ENCODE data around the gene QRICH2.
"Not testable (repeated sequence)": the region's sequence is repeated elsewhere in the genome, so short reads cannot be mapped to it uniquely, and the experiment has no call there.

QRICH2 gene

GRCh38 chr17:76247304-76247703 is 60.8 kb downstream of the QRICH2 start:
- H3K4me2 ChIP-seq (ENCODE audit: low read length): no peak overlapping the region
- H3K27ac ChIP-seq (ENCODE audit: low read depth, low read length, poor library complexity, severe bottlenecking): no peak overlapping the region

GRCh38 chr17:76246080-76247066 is 61.7 kb downstream of the QRICH2 start:
- Histone ChIP-seq H3K4me1 (ENCODE audit: insufficient read depth, low read length, severe bottlenecking) (no peaks in the 10 kb centered on the region), H3K9ac (ENCODE audit: low read length) (no peak overlapping the region), H3K27me3 (ENCODE audit: insufficient read depth, low read length) (peaks cover 10% of the 10 kb centered on the region; the same call in 1 of the 2 replicates), H3K36me3 (ENCODE audit: insufficient read depth, low read length) (no peaks in the 10 kb centered on the region), H3K4me3 (ENCODE audit: low read depth, low read length, poor library complexity, severe bottlenecking) (no peak overlapping the region), H3K79me2 (ENCODE audit: insufficient read depth, low read length) (no peaks in the 10 kb centered on the region), H3K4me2 (ENCODE audit: low read length) (no peak overlapping the region), H3K27ac (ENCODE audit: low read depth, low read length, poor library complexity, severe bottlenecking) (no peak overlapping the region), H3K9me3 (ENCODE audit: low read length) (no peaks in the 10 kb centered on the region), H3F3A (ENCODE audit: insufficient read depth, low read length) (no peaks in the 10 kb centered on the region), H3K9me2 (ENCODE audit: low read depth, low read length) (no peaks in the 10 kb centered on the region), H2AFZ (ENCODE audit: low read length) (no peak overlapping the region), H4K20me1 (ENCODE audit: insufficient read depth, low read length) (no peaks in the 10 kb centered on the region)
- TF ChIP-seq CTCF (IDR thresholded peaks at IDR 0.05; ENCODE audit: low read length): no peak
- TF ChIP-seq EZH2 (IDR thresholded peaks at IDR 0.05; ENCODE audit: borderline replicate concordance, low read length): no peak

More at GRCh38 chr17:76247304-76247703, 60.8 kb downstream of the QRICH2 start:
- Histone ChIP-seq H3F3A (ENCODE audit: insufficient read depth, low read length) (no peaks in the 10 kb centered on the region), H3K9me3 (ENCODE audit: low read length) (no peaks in the 10 kb centered on the region), H3K79me2 (ENCODE audit: insufficient read depth, low read length) (no peaks in the 10 kb centered on the region), H3K4me3 (ENCODE audit: low read depth, low read length, poor library complexity, severe bottlenecking) (no peak overlapping the region), H3K27me3 (ENCODE audit: insufficient read depth, low read length) (peaks cover 10% of the 10 kb centered on the region; the same call in 1 of the 2 replicates), H3K9me2 (ENCODE audit: low read depth, low read length) (no peaks in the 10 kb centered on the region), H2AFZ (ENCODE audit: low read length) (no peak overlapping the region), H3K4me1 (ENCODE audit: insufficient read depth, low read length, severe bottlenecking) (peaks cover 7% of the 10 kb centered on the region), H3K36me3 (ENCODE audit: insufficient read depth, low read length) (no peaks in the 10 kb centered on the region), H4K20me1 (ENCODE audit: insufficient read depth, low read length) (no peaks in the 10 kb centered on the region), H3K9ac (ENCODE audit: low read length) (no peak overlapping the region)
- TF ChIP-seq CTCF (IDR thresholded peaks at IDR 0.05; ENCODE audit: low read length) (no peak), EZH2 (IDR thresholded peaks at IDR 0.05; ENCODE audit: borderline replicate concordance, low read length) (no peak)

GRCh38 chr17:76244721-76245120 is 63.4 kb downstream of the QRICH2 start:
- H3K79me2 ChIP-seq (ENCODE audit: insufficient read depth, low read length); H3K27ac ChIP-seq (ENCODE audit: low read depth, low read length, poor library complexity, severe bottlenecking); H2AFZ ChIP-seq (ENCODE audit: low read length); H3K9me3 ChIP-seq (ENCODE audit: low read length); H3K4me1 ChIP-seq (ENCODE audit: insufficient read depth, low read length, severe bottlenecking); H3K9me2 ChIP-seq (ENCODE audit: low read depth, low read length); H4K20me1 ChIP-seq (ENCODE audit: insufficient read depth, low read length); H3K4me2 ChIP-seq (ENCODE audit: low read length); H3K9ac ChIP-seq (ENCODE audit: low read length); H3K4me3 ChIP-seq (ENCODE audit: low read depth, low read length, poor library complexity, severe bottlenecking); H3K36me3 ChIP-seq (ENCODE audit: insufficient read depth, low read length); H3F3A ChIP-seq (ENCODE audit: insufficient read depth, low read length): not testable (repeated sequence)
- peaks cover 10% of the 10 kb centered on the region; the same call in 1 of the 2 replicates for H3K27me3 ChIP-seq (ENCODE audit: insufficient read depth, low read length)

All from OCI-LY1 (cell line).